K562 (cell line): ENCODE data around the gene CCR6. TPM values are rescaled to one million over a fixed set of nuclear protein-coding genes. Genes with fewer than 3 reads are reported as not detected.

ENCODE experiments used
- ATAC-seq: fragments of 200-7000 bp; cut with Tn5 transposase; 3 replicates; pipeline ENCODE4 v1.9.1; 2020; ENCODE audit warnings: moderate library complexity
- BruUV-seq: library from RNA; stranded (reverse); fragments of 400-500 nt; replicated peaks from 2 replicates; lab custom pipeline; 2021; lab: Mats Ljungman, UMichigan
- CTCF ChIA-PET: fragments of 300-600 bp; formaldehyde crosslinking; extraction: SDS; loops from one replicate; lab custom pipeline; 2021; ENCODE audit warnings: low intra/inter-chr PET ratio; lab: Yijun Ruan, JAX
- POLR2A ChIA-PET: fragments of 300-600, 350-650 bp; sonication (Branson Sonifier 250); formaldehyde crosslinking; extraction: SDS; loops from one replicate; lab custom pipeline; 2021; ENCODE audit warnings: antibody characterized with exemption, inconsistent platforms; lab: Yijun Ruan, JAX
- DNase-seq, 4 experiments: peaks; one replicate each; pipeline versions ENCODE4 v3.0.0 to v3.0.0-alpha.2; 2011 to 2018; ENCODE audit warnings: low spot score in 3 of 4, mixed read lengths in 3 of 4; ENCODE audit errors: extremely low read depth in 1 of 4
- FAIRE-seq: peaks from 2 replicates; lab custom pipeline; 2011; peaks lifted over from hg19 to GRCh38; lab: Jason Lieb, UNC
- H2AFZ ChIP-seq: 2 replicates; pipeline ENCODE4 v1.6.0; 2011; ENCODE audit warnings: low read depth, low read length, control low read depth, inconsistent platforms
- H3K27ac ChIP-seq: fragments of 200-600 bp; 3 replicates; pipeline ENCODE4 v1.8.0; 2011; ENCODE audit warnings: low read depth, mild to moderate bottlenecking, control low read depth, inconsistent platforms, low read length, moderate library complexity, mixed read lengths; ENCODE audit errors: extremely low read depth
- H3K27me3 ChIP-seq, 2 experiments: fragments of 300-600 bp in 1 of 2; 2 replicates in 1 of 2; 3 replicates in 1 of 2; pipeline versions ENCODE4 v1.6.0 to v1.8.0; 2011; ENCODE audit warnings: inconsistent platforms in 2 of 2, low read length in 2 of 2, mild to moderate bottlenecking in 1 of 2, mixed read lengths in 1 of 2, moderate library complexity in 1 of 2; ENCODE audit not compliant: control insufficient read depth in 2 of 2, insufficient read depth in 2 of 2
- H3K36me3 ChIP-seq: fragments of 300-600 bp; 3 replicates; pipeline ENCODE4 v1.8.0; 2011; ENCODE audit warnings: mild to moderate bottlenecking, low read length, inconsistent platforms; ENCODE audit not compliant: control insufficient read depth, insufficient read depth
- H3K4me1 ChIP-seq, 2 experiments: fragments of 200-600 bp in 1 of 2; replicated peaks in 1 of 2; 2 replicates in 1 of 2; 3 replicates in 1 of 2; pipeline versions ENCODE4 v1.5.1 to v1.8.0; 2011; ENCODE audit warnings: inconsistent platforms in 2 of 2, low read length in 2 of 2, mild to moderate bottlenecking in 1 of 2, mixed read lengths in 1 of 2, moderate library complexity in 1 of 2; ENCODE audit not compliant: control insufficient read depth in 2 of 2, insufficient read depth in 2 of 2
- H3K4me2 ChIP-seq: 2 replicates; pipeline ENCODE4 v1.6.1; 2011; ENCODE audit warnings: low read length, control low read depth, inconsistent platforms, mixed read lengths; ENCODE audit not compliant: insufficient read depth
- H3K4me3 ChIP-seq: fragments of 200-600 bp; sonication (generic), shearing (Covaris generic); 2 replicates; pipeline ENCODE4 v1.5.1; 2016; ENCODE audit warnings: control low read depth, inconsistent platforms
- H3K79me2 ChIP-seq: fragments of 200-600 bp; 3 replicates; pipeline ENCODE4 v1.8.0; 2011; ENCODE audit warnings: low read length, inconsistent platforms; ENCODE audit not compliant: control insufficient read depth, insufficient read depth
- H3K9ac ChIP-seq, 2 experiments: 2 replicates each; pipeline versions ENCODE4 v1.6.0 to v1.6.1; 2011; ENCODE audit warnings: low read depth in 2 of 2, low read length in 2 of 2, control low read depth in 1 of 2, inconsistent platforms in 1 of 2, mild to moderate bottlenecking in 1 of 2, mixed read lengths in 1 of 2; ENCODE audit not compliant: insufficient read depth in 1 of 2
- H3K9me1 ChIP-seq: one replicate; pipeline ENCODE4 v1.6.0; 2011; ENCODE audit warnings: inconsistent platforms, mild to moderate bottlenecking, low read length, moderate library complexity; ENCODE audit not compliant: control insufficient read depth, insufficient read depth
- H3K9me3 ChIP-seq: replicated peaks from 2 replicates; pipeline ENCODE4 v1.5.1; 2011; ENCODE audit warnings: low read depth, low read length, inconsistent platforms; ENCODE audit not compliant: control insufficient read depth, insufficient read depth
- H4K20me1 ChIP-seq: replicated peaks from 2 replicates; pipeline ENCODE4 v1.6.1; 2011; ENCODE audit warnings: low read length, inconsistent platforms, mixed read lengths; ENCODE audit not compliant: control insufficient read depth, insufficient read depth
- CBX8 ChIP-seq: fragments of 200-600 bp; sonication (generic); IDR thresholded peaks from 2 replicates; pipeline ENCODE4 v1.6.1; 2012; ENCODE audit warnings: borderline replicate concordance, mixed run types, low read depth, mild to moderate bottlenecking, moderate library complexity, mixed read lengths, low read length, control low read depth, inconsistent platforms; ENCODE audit not compliant: poor library complexity, severe bottlenecking; ENCODE audit errors: extremely low read depth
- CGGBP1 ChIP-seq: fragments of 250-450 bp; sonication (Bioruptor Pico); IDR thresholded peaks from 2 replicates; pipeline ENCODE4 v1.9.0; 2021; ENCODE audit warnings: mild to moderate bottlenecking
- CHCHD3 ChIP-seq: fragments of 250-450 bp; sonication (Bioruptor Pico); IDR thresholded peaks from 2 replicates; pipeline ENCODE4 v2.1.2; 2022; ENCODE audit warnings: mild to moderate bottlenecking
- CREB3L1 ChIP-seq: fragments of 450-650 bp; IDR thresholded peaks from 2 replicates; pipeline ENCODE4 v1.6.1; 2014; ENCODE audit warnings: low read depth, mild to moderate bottlenecking, moderate library complexity, borderline replicate concordance
- DMBX1 ChIP-seq: fragments of 250-450 bp; sonication (Bioruptor Pico); IDR thresholded peaks from 2 replicates; pipeline ENCODE4 v1.8.0; 2022; ENCODE audit warnings: inconsistent platforms, mild to moderate bottlenecking, moderate library complexity, borderline replicate concordance
- JUNB ChIP-seq: fragments of 450-650 bp; formaldehyde crosslinking; conservative IDR thresholded peaks from 2 replicates; pipeline ENCODE4 v1.4.0; 2020; ENCODE audit warnings: mild to moderate bottlenecking
- NKRF ChIP-seq: fragments of 450-650 bp; IDR thresholded peaks from 2 replicates; pipeline ENCODE4 v1.6.1; 2016; ENCODE audit warnings: borderline replicate concordance
- PHTF2 ChIP-seq: fragments of 250-450 bp; sonication (Bioruptor Pico); IDR thresholded peaks from 2 replicates; pipeline ENCODE4 v1.5.0; 2021; ENCODE audit warnings: mild to moderate bottlenecking
- POLR2H ChIP-seq: IDR thresholded peaks from 2 replicates; pipeline ENCODE4 v1.6.1; 2016; ENCODE audit warnings: missing genetic modification characterization, low read depth, mild to moderate bottlenecking, control low read depth, missing compliant biosample characterization, moderate library complexity
- RHOXF2B ChIP-seq: fragments of 250-450 bp; sonication (Bioruptor Pico); conservative IDR thresholded peaks from 2 replicates; pipeline ENCODE4 v1.5.1; 2021
- THRA ChIP-seq: fragments of 450-650 bp; IDR thresholded peaks from 2 replicates; pipeline ENCODE4 v1.6.1; 2017; ENCODE audit warnings: mild to moderate bottlenecking, moderate library complexity
- XRCC3 ChIP-seq: fragments of 450-650 bp; IDR thresholded peaks from 2 replicates; pipeline ENCODE4 v1.6.1; 2017; ENCODE audit warnings: mild to moderate bottlenecking, moderate library complexity
- WGBS: fragments of 100-300 bp; shearing (Covaris generic); methylation state at CpG from one replicate; pipeline ENCODE4 v1.1.6; 2016; ENCODE audit warnings: low coverage, mixed read lengths; ENCODE audit not compliant: insufficient coverage; ENCODE audit errors: missing lambda C conversion rate; 5-methylcytosine and 5-hydroxymethylcytosine counted together
- in situ Hi-C: fragments of 300-500 bp; cut with MboI; formaldehyde crosslinking; loops from 4 replicates; pipeline ENCODE4 v1.15.0; 2018; ENCODE audit warnings: inconsistent platforms, mixed read lengths
- intact Hi-C: fragments of 100-400 bp; cut with micrococcal nuclease; formaldehyde crosslinking; loops from 2 replicates; pipeline ENCODE4 v1.14.2; 2022
- polyA plus RNA-seq, 8 experiments: library from polyadenylated mRNA; depleted of rRNA in 4 of 8; stranded (reverse) in 5 of 8; unstranded in 3 of 8; fragments of >200 nt; fragmentation: Nextera tagmentation in 2 of 8; fragmentation: Illumina TruSeq in 1 of 8; extraction: Ambion mirVana in 2 of 8; extraction: Trizol in 1 of 8; gene quantifications; 2 replicates each; pipeline versions ENCODE4 v1.2.1 to v1.2.3, GENCODE V29; 2011 to 2014; ENCODE audit warnings: inconsistent platforms in 1 of 8, missing spikeins in 1 of 8
- total RNA-seq, 7 experiments: library from RNA; depleted of rRNA in 6 of 7; stranded (reverse); fragments of >200 nt in 6 of 7; fragmentation: Illumina TruSeq in 2 of 7; extraction: Trizol in 2 of 7; gene quantifications; 2 replicates each; pipeline versions ENCODE4 v1.2.1 to v1.2.3, GENCODE V29; 2011 to 2021; ENCODE audit warnings: low replicate concordance in 1 of 7

CCR6 gene
- total and polyA plus RNA-seq, 9 of the 15 experiments (the other 6 are each of a cell fraction or from before 2014, with no cell fraction given) = not detected

- H3K9me1 ChIP-seq = no peaks in the 10 kb centered on the region
- no peak overlapping the region for H3K9ac ChIP-seq
- no peaks in the 10 kb centered on the region for H3K36me3 ChIP-seq
- TF ChIP-seq JUNB (CRISPR knock-in tag) (no peak), THRA (no peak), CHCHD3 (CRISPR knock-in tag) (no peak), NKRF (no peak), RHOXF2B (CRISPR knock-in tag) (no peak), CBX8 (no peak), PHTF2 (CRISPR knock-in tag) (no peak), POLR2H (tag) (no peak), CGGBP1 (CRISPR knock-in tag) (no peak), XRCC3 (no peak), DMBX1 (CRISPR knock-in tag) (no peak), CREB3L1 (no peak)
- ATAC-seq (no peak), FAIRE-seq (no peak), DNase-seq (no peak)
- POLR2A ChIA-PET = interaction anchor here (1.1 kb wide), 1 partner anchor 42 kb away, joined by 3 read pairs; no protein-coding TSS in a partner anchor
- no peak overlapping the region for H2AFZ ChIP-seq
- no peaks in the 10 kb centered on the region; the same call in 1 of the 2 replicates for H4K20me1 ChIP-seq
- WGBS = under 1% methylated on average over 12 of the region's 12 CpGs
- BruUV-seq = no TSS peak
- CTCF ChIA-PET = no interaction called here
- H3K79me2 ChIP-seq = no peaks in the 10 kb centered on the region
- peaks cover 2% of the 10 kb centered on the region; the same call in 1 of the 2 replicates for H3K9me3 ChIP-seq
- in situ Hi-C loops = no loop called here
- no peaks in the 10 kb centered on the region for H3K4me1 ChIP-seq
- H3K27me3 ChIP-seq = peaks cover 14 to 51% of the 10 kb centered on the region in 2 experiments
- intact Hi-C loops = no loop called here
- H3K4me3 ChIP-seq = no peak overlapping the region
- H3K27ac ChIP-seq = no peak overlapping the region
- H3K4me2 ChIP-seq = no peak overlapping the region
Measured at GRCh38 chr6:167118839-167119238, 4.1 kb upstream of the CCR6 start.
